GM23338 (cell line): ENCODE data around the gene ENOX1. TPM values are rescaled to one million over a fixed set of nuclear protein-coding genes. Genes with fewer than 3 reads are reported as not detected.
A peak's percentile ranks its signal among the peaks of the same experiment; 100 is the strongest.

ENCODE experiments used
- ATAC-seq: fragments of 200-7000 bp; cut with Tn5 transposase; 3 replicates; pipeline ENCODE4 v1.9.1; 2020
- DNase-seq: peaks from one replicate; pipeline ENCODE4 v3.0.0-alpha.2; 2015; ENCODE audit warnings: low spot score
- H2AFZ ChIP-seq: fragments of 200-600 bp; sonication (generic); 2 replicates; pipeline ENCODE4 v1.8.0; 2016; ENCODE audit warnings: antibody characterized with exemption, mild to moderate bottlenecking, moderate library complexity
- H3F3A ChIP-seq: fragments of 200-600 bp; sonication (generic); replicated peaks from 2 replicates; pipeline ENCODE4 v1.8.0; 2017; ENCODE audit warnings: antibody characterized with exemption, mixed run types, low read depth
- H3K27ac ChIP-seq: fragments of 200-600 bp; sonication (generic); 2 replicates; pipeline ENCODE4 v1.6.1; 2016; ENCODE audit warnings: low read depth
- H3K27me3 ChIP-seq: fragments of 200-600 bp; sonication (generic); 2 replicates; pipeline ENCODE4 v1.8.0; 2016; ENCODE audit warnings: mild to moderate bottlenecking, mixed run types, moderate library complexity; ENCODE audit not compliant: insufficient read depth
- H3K36me3 ChIP-seq: fragments of 200-600 bp; sonication (generic); 2 replicates; pipeline ENCODE4 v1.8.0; 2016; ENCODE audit warnings: mild to moderate bottlenecking; ENCODE audit not compliant: insufficient read depth
- H3K4me1 ChIP-seq: fragments of 200-600 bp; sonication (generic); 2 replicates; pipeline ENCODE4 v1.8.0; 2016; ENCODE audit warnings: mild to moderate bottlenecking, moderate library complexity; ENCODE audit not compliant: insufficient read depth
- H3K4me2 ChIP-seq: fragments of 200-600 bp; sonication (generic); 2 replicates; pipeline ENCODE4 v1.7.1; 2017; ENCODE audit warnings: mixed run types
- H3K4me3 ChIP-seq: fragments of 200-600 bp; sonication (generic); 2 replicates; pipeline ENCODE4 v1.6.1; 2016; ENCODE audit warnings: mixed run types
- H3K79me2 ChIP-seq: fragments of 200-600 bp; sonication (generic); replicated peaks from 2 replicates; pipeline ENCODE4 v1.8.0; 2017; ENCODE audit warnings: mild to moderate bottlenecking; ENCODE audit not compliant: insufficient read depth
- H3K9me2 ChIP-seq: fragments of 200-600 bp; sonication (generic); 2 replicates; pipeline ENCODE4 v1.8.0; 2017; ENCODE audit not compliant: insufficient read depth
- H4K20me1 ChIP-seq: fragments of 200-600 bp; sonication (generic); replicated peaks from 2 replicates; pipeline ENCODE4 v1.8.0; 2017; ENCODE audit warnings: mild to moderate bottlenecking; ENCODE audit not compliant: insufficient read depth
- H3K27ac Mint-ChIP-seq: 2 replicates; pipeline ENCODE4 v1.8.0; 2020; ENCODE audit warnings: inconsistent platforms, mild to moderate bottlenecking, moderate library complexity, mixed read lengths
- H3K27me3 Mint-ChIP-seq: 3 replicates; pipeline ENCODE4 v1.8.0; 2022; ENCODE audit warnings: low read depth, mild to moderate bottlenecking, moderate library complexity, mixed read lengths, inconsistent platforms; ENCODE audit not compliant: insufficient read depth, poor library complexity
- H3K36me3 Mint-ChIP-seq: 3 replicates; pipeline ENCODE4 v1.8.0; 2021; ENCODE audit warnings: low read depth, mild to moderate bottlenecking, inconsistent platforms, moderate library complexity, mixed read lengths
- H3K4me1 Mint-ChIP-seq: 3 replicates; pipeline ENCODE4 v1.8.0; 2020; ENCODE audit warnings: mild to moderate bottlenecking, inconsistent platforms, mixed read lengths
- H3K4me3 Mint-ChIP-seq: 3 replicates; pipeline ENCODE4 v1.8.0; 2021; ENCODE audit warnings: moderate library complexity, mild to moderate bottlenecking, inconsistent platforms, mixed read lengths
- H3K9me3 Mint-ChIP-seq: 3 replicates; pipeline ENCODE4 v1.8.0; 2020; ENCODE audit warnings: moderate library complexity, mild to moderate bottlenecking, inconsistent platforms, mixed read lengths
- CREB1 ChIP-seq: fragments of 250-450 bp; sonication (Bioruptor Pico); IDR thresholded peaks from 2 replicates; pipeline ENCODE4 v1.5.0; 2020; ENCODE audit warnings: low read depth, mild to moderate bottlenecking, moderate library complexity
- EZH2 ChIP-seq: fragments of 200-600 bp; sonication (generic); IDR thresholded peaks from one replicate; pipeline ENCODE4 v1.8.0; 2017; ENCODE audit warnings: antibody characterized with exemption, mild to moderate bottlenecking, low read depth; ENCODE audit not compliant: unreplicated experiment
- EZH2phosphoT487 ChIP-seq: fragments of 200-600 bp; sonication (generic); IDR thresholded peaks from one replicate; pipeline ENCODE4 v1.8.1; 2018; ENCODE audit warnings: antibody characterized with exemption; ENCODE audit not compliant: unreplicated experiment
- NANOG ChIP-seq: IDR thresholded peaks from 2 replicates; pipeline ENCODE4 v1.6.1; 2016; ENCODE audit warnings: antibody characterized with exemption, borderline replicate concordance
- POLR2AphosphoS5 ChIP-seq: IDR thresholded peaks from 2 replicates; pipeline ENCODE4 v1.6.1; 2016; ENCODE audit warnings: antibody characterized with exemption, low read depth
- STAT1 ChIP-seq: IDR thresholded peaks from one replicate; pipeline ENCODE4 v1.6.1; 2016; ENCODE audit warnings: antibody characterized with exemption; ENCODE audit not compliant: unreplicated experiment
- ZNF114 ChIP-seq: fragments of 250-450 bp; sonication (Bioruptor Pico); IDR thresholded peaks from 2 replicates; pipeline ENCODE4 v1.5.0; 2020; ENCODE audit warnings: mild to moderate bottlenecking, moderate library complexity
- ZNF331 ChIP-seq: fragments of 250-450 bp; sonication (Bioruptor Pico); IDR thresholded peaks from 2 replicates; pipeline ENCODE4 v1.5.0; 2020; ENCODE audit warnings: low read depth, mild to moderate bottlenecking, moderate library complexity
- polyA plus RNA-seq: library from polyadenylated mRNA; unstranded; fragments of >200 nt; fragmentation: Nextera tagmentation; extraction: Ambion mirVana; gene quantifications from 2 replicates; pipeline ENCODE4 v1.2.1, GENCODE V29; 2016
- total RNA-seq: library from RNA; depleted of rRNA; stranded (reverse); fragments of >200 nt; shearing (Covaris generic); gene quantifications from 2 replicates; pipeline ENCODE4 v1.2.3, GENCODE V29; 2014
- TF ChIP-seq, protein P1 (sequence below), 2 experiments: fragments of 200-600 bp in 1 of 2; sonication (generic) in 1 of 2; conservative IDR thresholded peaks; 2 replicates each; pipeline versions ENCODE4 v1.5.1 to v1.6.1; 2016 to 2017; ENCODE audit warnings: antibody characterized with exemption in 2 of 2, low read depth in 2 of 2, mild to moderate bottlenecking in 2 of 2, moderate library complexity in 1 of 2
- TF ChIP-seq, protein P2 (sequence below): IDR thresholded peaks from 2 replicates; pipeline ENCODE4 v1.6.1; 2016; ENCODE audit warnings: antibody characterized with exemption
- TF ChIP-seq, protein P3 (sequence below): IDR thresholded peaks from one replicate; pipeline ENCODE4 v1.6.1; 2018; ENCODE audit warnings: antibody characterized with exemption; ENCODE audit not compliant: unreplicated experiment

Gene ENOX1
- total and polyA plus RNA-seq, 2 experiments from 2014 or later, result 0.66 to 0.81 TPM

DNA sequence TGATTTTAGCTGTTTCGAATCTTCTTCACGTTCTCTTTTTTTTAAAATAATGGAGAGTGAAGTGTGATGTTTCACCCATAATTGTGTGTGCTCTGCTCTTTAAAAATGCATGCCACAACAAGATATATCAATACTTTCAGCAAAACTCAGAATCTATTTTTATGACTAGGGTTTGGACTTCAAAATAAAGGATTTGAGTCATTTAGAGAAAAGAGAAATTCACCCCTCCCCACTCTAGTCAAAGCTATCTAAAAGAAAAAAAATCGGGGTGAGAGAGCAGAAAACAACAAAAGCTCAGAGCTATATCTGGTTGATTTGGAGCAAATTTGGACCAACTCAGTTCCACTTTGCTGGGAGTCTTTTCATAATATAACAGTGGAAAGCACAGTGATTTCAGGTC, 518.9 kb downstream of the ENOX1 start (continued):
- TF ChIP-seq, protein P1, sequence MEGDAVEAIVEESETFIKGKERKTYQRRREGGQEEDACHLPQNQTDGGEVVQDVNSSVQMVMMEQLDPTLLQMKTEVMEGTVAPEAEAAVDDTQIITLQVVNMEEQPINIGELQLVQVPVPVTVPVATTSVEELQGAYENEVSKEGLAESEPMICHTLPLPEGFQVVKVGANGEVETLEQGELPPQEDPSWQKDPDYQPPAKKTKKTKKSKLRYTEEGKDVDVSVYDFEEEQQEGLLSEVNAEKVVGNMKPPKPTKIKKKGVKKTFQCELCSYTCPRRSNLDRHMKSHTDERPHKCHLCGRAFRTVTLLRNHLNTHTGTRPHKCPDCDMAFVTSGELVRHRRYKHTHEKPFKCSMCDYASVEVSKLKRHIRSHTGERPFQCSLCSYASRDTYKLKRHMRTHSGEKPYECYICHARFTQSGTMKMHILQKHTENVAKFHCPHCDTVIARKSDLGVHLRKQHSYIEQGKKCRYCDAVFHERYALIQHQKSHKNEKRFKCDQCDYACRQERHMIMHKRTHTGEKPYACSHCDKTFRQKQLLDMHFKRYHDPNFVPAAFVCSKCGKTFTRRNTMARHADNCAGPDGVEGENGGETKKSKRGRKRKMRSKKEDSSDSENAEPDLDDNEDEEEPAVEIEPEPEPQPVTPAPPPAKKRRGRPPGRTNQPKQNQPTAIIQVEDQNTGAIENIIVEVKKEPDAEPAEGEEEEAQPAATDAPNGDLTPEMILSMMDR (conservative IDR thresholded peaks at IDR 0.05; ENCODE audit: low read depth in 2 of 2), result no peak
- TF ChIP-seq, protein P2, sequence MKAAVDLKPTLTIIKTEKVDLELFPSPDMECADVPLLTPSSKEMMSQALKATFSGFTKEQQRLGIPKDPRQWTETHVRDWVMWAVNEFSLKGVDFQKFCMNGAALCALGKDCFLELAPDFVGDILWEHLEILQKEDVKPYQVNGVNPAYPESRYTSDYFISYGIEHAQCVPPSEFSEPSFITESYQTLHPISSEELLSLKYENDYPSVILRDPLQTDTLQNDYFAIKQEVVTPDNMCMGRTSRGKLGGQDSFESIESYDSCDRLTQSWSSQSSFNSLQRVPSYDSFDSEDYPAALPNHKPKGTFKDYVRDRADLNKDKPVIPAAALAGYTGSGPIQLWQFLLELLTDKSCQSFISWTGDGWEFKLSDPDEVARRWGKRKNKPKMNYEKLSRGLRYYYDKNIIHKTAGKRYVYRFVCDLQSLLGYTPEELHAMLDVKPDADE, result no peak
- TF ChIP-seq EZH2 (no peak), STAT1 (no peak), ZNF114 (CRISPR knock-in tag) (no peak), ZNF331 (no peak), EZH2phosphoT487 (no peak), POLR2AphosphoS5 (no peak)
- TF ChIP-seq, protein P3, sequence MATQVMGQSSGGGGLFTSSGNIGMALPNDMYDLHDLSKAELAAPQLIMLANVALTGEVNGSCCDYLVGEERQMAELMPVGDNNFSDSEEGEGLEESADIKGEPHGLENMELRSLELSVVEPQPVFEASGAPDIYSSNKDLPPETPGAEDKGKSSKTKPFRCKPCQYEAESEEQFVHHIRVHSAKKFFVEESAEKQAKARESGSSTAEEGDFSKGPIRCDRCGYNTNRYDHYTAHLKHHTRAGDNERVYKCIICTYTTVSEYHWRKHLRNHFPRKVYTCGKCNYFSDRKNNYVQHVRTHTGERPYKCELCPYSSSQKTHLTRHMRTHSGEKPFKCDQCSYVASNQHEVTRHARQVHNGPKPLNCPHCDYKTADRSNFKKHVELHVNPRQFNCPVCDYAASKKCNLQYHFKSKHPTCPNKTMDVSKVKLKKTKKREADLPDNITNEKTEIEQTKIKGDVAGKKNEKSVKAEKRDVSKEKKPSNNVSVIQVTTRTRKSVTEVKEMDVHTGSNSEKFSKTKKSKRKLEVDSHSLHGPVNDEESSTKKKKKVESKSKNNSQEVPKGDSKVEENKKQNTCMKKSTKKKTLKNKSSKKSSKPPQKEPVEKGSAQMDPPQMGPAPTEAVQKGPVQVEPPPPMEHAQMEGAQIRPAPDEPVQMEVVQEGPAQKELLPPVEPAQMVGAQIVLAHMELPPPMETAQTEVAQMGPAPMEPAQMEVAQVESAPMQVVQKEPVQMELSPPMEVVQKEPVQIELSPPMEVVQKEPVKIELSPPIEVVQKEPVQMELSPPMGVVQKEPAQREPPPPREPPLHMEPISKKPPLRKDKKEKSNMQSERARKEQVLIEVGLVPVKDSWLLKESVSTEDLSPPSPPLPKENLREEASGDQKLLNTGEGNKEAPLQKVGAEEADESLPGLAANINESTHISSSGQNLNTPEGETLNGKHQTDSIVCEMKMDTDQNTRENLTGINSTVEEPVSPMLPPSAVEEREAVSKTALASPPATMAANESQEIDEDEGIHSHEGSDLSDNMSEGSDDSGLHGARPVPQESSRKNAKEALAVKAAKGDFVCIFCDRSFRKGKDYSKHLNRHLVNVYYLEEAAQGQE, result no peak

DNA sequence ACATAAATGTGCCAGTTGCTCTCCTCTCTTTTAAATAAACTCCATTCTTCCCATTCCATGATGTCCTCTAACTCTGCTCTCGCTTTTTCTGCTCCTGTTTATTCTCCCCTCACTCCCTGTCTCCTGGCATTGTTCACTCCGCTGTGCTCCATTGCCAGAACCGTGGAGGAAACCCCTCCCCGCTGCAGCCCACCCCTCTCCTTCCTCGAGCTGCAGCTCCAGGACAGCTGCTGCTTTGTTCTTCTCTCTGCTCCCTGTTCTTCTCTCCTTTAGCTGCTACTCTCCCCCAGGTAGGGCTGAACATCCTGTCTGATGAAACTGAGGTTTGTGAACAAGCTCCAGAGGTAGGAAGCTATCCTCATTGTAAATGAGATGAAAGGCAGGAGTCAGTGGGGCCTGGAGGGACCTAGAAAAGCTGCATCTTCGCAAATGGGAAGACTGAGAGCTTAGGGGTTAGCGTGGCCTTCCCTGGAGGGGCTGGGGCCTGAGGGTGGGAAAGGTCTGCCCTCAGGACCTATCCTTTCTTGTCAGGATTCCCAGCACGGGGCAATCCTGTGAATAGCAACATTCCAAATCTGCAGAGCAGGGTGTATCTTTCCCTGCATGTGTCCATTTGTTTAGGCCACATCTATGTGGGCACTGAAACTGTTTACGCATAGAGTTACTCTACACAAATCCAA, 519.7 kb downstream of the ENOX1 start:
- H3K27ac Mint-ChIP-seq, result no peak overlapping the region
- ATAC-seq, result peak; percentile 32; the same call in 2 of the 3 replicates

More for the DNA sequence above, 519.7 kb downstream of the ENOX1 start:
- TF ChIP-seq CREB1 (CRISPR knock-in tag) (no peak), NANOG (no peak), STAT1 (no peak), ZNF114 (CRISPR knock-in tag) (no peak), EZH2 (no peak), POLR2AphosphoS5 (no peak), ZNF331 (no peak)
- TF ChIP-seq, protein P2, result no peak
- no peaks in the 10 kb centered on the region for H4K20me1 ChIP-seq
- no peaks in the 10 kb centered on the region for H3F3A ChIP-seq
- H3K27ac ChIP-seq, result no peak overlapping the region
- peak; percentile 3 for DNase-seq
- H3K9me2 ChIP-seq, result peaks cover 3% of the 10 kb centered on the region; the same call in 1 of the 2 replicates
- H3K4me1 ChIP-seq, result no peaks in the 10 kb centered on the region
- no peaks in the 10 kb centered on the region for H3K36me3 ChIP-seq
- no peaks in the 10 kb centered on the region for H3K36me3 Mint-ChIP-seq
- no peak overlapping the region for H3K4me2 ChIP-seq
- H3K4me3 ChIP-seq, result no peak overlapping the region
- no peaks in the 10 kb centered on the region for H3K27me3 Mint-ChIP-seq
- peaks cover 27% of the 10 kb centered on the region for H3K4me1 Mint-ChIP-seq
- H2AFZ ChIP-seq, result peak overlapping the region; percentile 86
- H3K4me3 Mint-ChIP-seq, result no peak overlapping the region
- H3K9me3 Mint-ChIP-seq, result no peaks in the 10 kb centered on the region
- H3K27me3 ChIP-seq, result no peaks in the 10 kb centered on the region
- H3K79me2 ChIP-seq, result no peaks in the 10 kb centered on the region
